GM23338 (cell line): ENCODE results near the gene PPA1. TPM values are rescaled to one million over a fixed set of nuclear protein-coding genes. Genes with fewer than 3 reads are reported as not detected.

Source experiments
- ATAC-seq: fragments of 200-7000 bp; cut with Tn5 transposase; 3 replicates; pipeline ENCODE4 v1.9.1; 2020
- DNase-seq: peaks from one replicate; pipeline ENCODE4 v3.0.0-alpha.2; 2015; ENCODE audit warnings: low spot score
- H2AFZ ChIP-seq: fragments of 200-600 bp; sonication (generic); 2 replicates; pipeline ENCODE4 v1.8.0; 2016; ENCODE audit warnings: antibody characterized with exemption, mild to moderate bottlenecking, moderate library complexity
- H3F3A ChIP-seq: fragments of 200-600 bp; sonication (generic); replicated peaks from 2 replicates; pipeline ENCODE4 v1.8.0; 2017; ENCODE audit warnings: antibody characterized with exemption, mixed run types, low read depth
- H3K27ac ChIP-seq: fragments of 200-600 bp; sonication (generic); 2 replicates; pipeline ENCODE4 v1.6.1; 2016; ENCODE audit warnings: low read depth
- H3K27me3 ChIP-seq: fragments of 200-600 bp; sonication (generic); 2 replicates; pipeline ENCODE4 v1.8.0; 2016; ENCODE audit warnings: mild to moderate bottlenecking, mixed run types, moderate library complexity; ENCODE audit not compliant: insufficient read depth
- H3K36me3 ChIP-seq: fragments of 200-600 bp; sonication (generic); 2 replicates; pipeline ENCODE4 v1.8.0; 2016; ENCODE audit warnings: mild to moderate bottlenecking; ENCODE audit not compliant: insufficient read depth
- H3K4me1 ChIP-seq: fragments of 200-600 bp; sonication (generic); 2 replicates; pipeline ENCODE4 v1.8.0; 2016; ENCODE audit warnings: mild to moderate bottlenecking, moderate library complexity; ENCODE audit not compliant: insufficient read depth
- H3K4me2 ChIP-seq: fragments of 200-600 bp; sonication (generic); 2 replicates; pipeline ENCODE4 v1.7.1; 2017; ENCODE audit warnings: mixed run types
- H3K4me3 ChIP-seq: fragments of 200-600 bp; sonication (generic); 2 replicates; pipeline ENCODE4 v1.6.1; 2016; ENCODE audit warnings: mixed run types
- H3K79me2 ChIP-seq: fragments of 200-600 bp; sonication (generic); replicated peaks from 2 replicates; pipeline ENCODE4 v1.8.0; 2017; ENCODE audit warnings: mild to moderate bottlenecking; ENCODE audit not compliant: insufficient read depth
- H3K9me2 ChIP-seq: fragments of 200-600 bp; sonication (generic); 2 replicates; pipeline ENCODE4 v1.8.0; 2017; ENCODE audit not compliant: insufficient read depth
- H4K20me1 ChIP-seq: fragments of 200-600 bp; sonication (generic); replicated peaks from 2 replicates; pipeline ENCODE4 v1.8.0; 2017; ENCODE audit warnings: mild to moderate bottlenecking; ENCODE audit not compliant: insufficient read depth
- H3K27ac Mint-ChIP-seq: 2 replicates; pipeline ENCODE4 v1.8.0; 2020; ENCODE audit warnings: inconsistent platforms, mild to moderate bottlenecking, moderate library complexity, mixed read lengths
- H3K27me3 Mint-ChIP-seq: 3 replicates; pipeline ENCODE4 v1.8.0; 2022; ENCODE audit warnings: low read depth, mild to moderate bottlenecking, moderate library complexity, mixed read lengths, inconsistent platforms; ENCODE audit not compliant: insufficient read depth, poor library complexity
- H3K36me3 Mint-ChIP-seq: 3 replicates; pipeline ENCODE4 v1.8.0; 2021; ENCODE audit warnings: low read depth, mild to moderate bottlenecking, inconsistent platforms, moderate library complexity, mixed read lengths
- H3K4me1 Mint-ChIP-seq: 3 replicates; pipeline ENCODE4 v1.8.0; 2020; ENCODE audit warnings: mild to moderate bottlenecking, inconsistent platforms, mixed read lengths
- H3K4me3 Mint-ChIP-seq: 3 replicates; pipeline ENCODE4 v1.8.0; 2021; ENCODE audit warnings: moderate library complexity, mild to moderate bottlenecking, inconsistent platforms, mixed read lengths
- H3K9me3 Mint-ChIP-seq: 3 replicates; pipeline ENCODE4 v1.8.0; 2020; ENCODE audit warnings: moderate library complexity, mild to moderate bottlenecking, inconsistent platforms, mixed read lengths
- CTCF ChIP-seq, 2 experiments: fragments of 200-600 bp in 1 of 2; sonication (generic) in 1 of 2; conservative IDR thresholded peaks; 2 replicates each; pipeline versions ENCODE4 v1.5.1 to v1.6.1; 2016 to 2017; ENCODE audit warnings: antibody characterized with exemption in 2 of 2, low read depth in 2 of 2, mild to moderate bottlenecking in 2 of 2, moderate library complexity in 1 of 2
- EZH2 ChIP-seq: fragments of 200-600 bp; sonication (generic); IDR thresholded peaks from one replicate; pipeline ENCODE4 v1.8.0; 2017; ENCODE audit warnings: antibody characterized with exemption, mild to moderate bottlenecking, low read depth; ENCODE audit not compliant: unreplicated experiment
- JUNB ChIP-seq: IDR thresholded peaks from one replicate; pipeline ENCODE4 v1.6.1; 2016; ENCODE audit warnings: antibody characterized with exemption; ENCODE audit not compliant: unreplicated experiment
- REST ChIP-seq: IDR thresholded peaks from one replicate; pipeline ENCODE4 v1.6.1; 2018; ENCODE audit warnings: antibody characterized with exemption; ENCODE audit not compliant: unreplicated experiment
- ZNF114 ChIP-seq: fragments of 250-450 bp; sonication (Bioruptor Pico); IDR thresholded peaks from 2 replicates; pipeline ENCODE4 v1.5.0; 2020; ENCODE audit warnings: mild to moderate bottlenecking, moderate library complexity
- ZNF331 ChIP-seq: fragments of 250-450 bp; sonication (Bioruptor Pico); IDR thresholded peaks from 2 replicates; pipeline ENCODE4 v1.5.0; 2020; ENCODE audit warnings: low read depth, mild to moderate bottlenecking, moderate library complexity
- polyA plus RNA-seq: library from polyadenylated mRNA; unstranded; fragments of >200 nt; fragmentation: Nextera tagmentation; extraction: Ambion mirVana; gene quantifications from 2 replicates; pipeline ENCODE4 v1.2.1, GENCODE V29; 2016
- total RNA-seq: library from RNA; depleted of rRNA; stranded (reverse); fragments of >200 nt; shearing (Covaris generic); gene quantifications from 2 replicates; pipeline ENCODE4 v1.2.3, GENCODE V29; 2014

Gene PPA1
- total and polyA plus RNA-seq, 2 experiments from 2014 or later: 135 to 228 TPM

DNA sequence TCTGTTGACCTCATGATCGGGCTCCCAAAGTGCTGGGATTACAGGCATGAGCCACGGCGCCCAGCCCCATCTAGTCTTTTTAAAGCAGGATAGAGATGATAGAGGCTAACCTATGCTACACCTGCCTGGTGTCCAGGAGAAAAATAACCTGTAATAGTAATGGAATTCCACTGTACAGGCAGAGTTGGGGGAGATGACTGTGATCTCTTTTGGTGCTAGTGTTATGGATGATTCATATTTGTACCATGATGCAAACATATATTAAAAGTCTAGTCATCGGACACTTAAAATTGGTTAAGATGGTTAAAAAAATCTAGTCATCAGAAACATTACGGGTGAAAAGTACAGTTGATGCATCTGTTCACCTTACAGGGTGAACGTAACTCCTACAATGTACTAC, 56.8 kb downstream of the PPA1 start:
- Histone ChIP-seq H3K27me3 (no peaks in the 10 kb centered on the region), H4K20me1 (no peaks in the 10 kb centered on the region), H3K4me3 (no peak overlapping the region), H3K79me2 (no peaks in the 10 kb centered on the region), H3K27ac (no peak overlapping the region), H3K4me2 (no peak overlapping the region), H2AFZ (0 out of 2 replicates have a peak overlapping the region, but pooled peaks have one; percentile 10), H3K36me3 (no peaks in the 10 kb centered on the region), H3F3A (no peaks in the 10 kb centered on the region), H3K9me2 (no peaks in the 10 kb centered on the region), H3K4me1 (no peaks in the 10 kb centered on the region)
- ATAC-seq: no peak
- DNase-seq: no peak
- H3K4me3 Mint-ChIP-seq: no peak overlapping the region
- no peaks in the 10 kb centered on the region for H3K4me1 Mint-ChIP-seq
- peaks cover 9% of the 10 kb centered on the region for H3K27me3 Mint-ChIP-seq
- peaks cover 8% of the 10 kb centered on the region for H3K9me3 Mint-ChIP-seq
- TF ChIP-seq ZNF331 (CRISPR knock-in tag) (no peak), REST (no peak), ZNF114 (CRISPR knock-in tag) (no peak)
- no peaks in the 10 kb centered on the region for H3K36me3 Mint-ChIP-seq
- H3K27ac Mint-ChIP-seq: no peak overlapping the region

GRCh38 chr10:70175516-70175915, 57.7 kb downstream of the PPA1 start:
- Histone ChIP-seq H3K27ac (no peak overlapping the region), H3K79me2 (no peaks in the 10 kb centered on the region), H3K4me2 (no peak overlapping the region), H3K4me3 (no peak overlapping the region), H3K4me1 (no peaks in the 10 kb centered on the region), H3K36me3 (no peaks in the 10 kb centered on the region), H2AFZ (0 out of 2 replicates have a peak overlapping the region, but pooled peaks have one; percentile 28), H3F3A (no peaks in the 10 kb centered on the region), H3K9me2 (no peaks in the 10 kb centered on the region), H3K27me3 (no peaks in the 10 kb centered on the region), H4K20me1 (no peaks in the 10 kb centered on the region)
- H3K36me3 Mint-ChIP-seq: no peaks in the 10 kb centered on the region
- H3K27ac Mint-ChIP-seq: no peak overlapping the region
- H3K9me3 Mint-ChIP-seq: peaks cover 8% of the 10 kb centered on the region
- DNase-seq: no peak
- no peaks in the 10 kb centered on the region; the same call in 2 of the 3 replicates for H3K4me1 Mint-ChIP-seq
- H3K4me3 Mint-ChIP-seq: no peak overlapping the region
- no peak for ATAC-seq
- TF ChIP-seq EZH2 (no peak), JUNB (no peak), CTCF (conservative IDR thresholded peaks at IDR 0.05; ENCODE audit: low read depth in 2 of 2) (no peak), ZNF114 (CRISPR knock-in tag) (no peak), REST (no peak)
- peaks cover 11% of the 10 kb centered on the region for H3K27me3 Mint-ChIP-seq
